ENCODE results near the gene SUPT20HL2. TPM values are rescaled to one million over a fixed set of nuclear protein-coding genes. Genes with fewer than 3 reads are reported as not detected.
"Not testable (repeated sequence)": the region's sequence is repeated elsewhere in the genome, so short reads cannot be mapped to it uniquely, and the experiment has no call there.

The SUPT20HL2 gene
- not detected in 2 replicates for polyA plus RNA-seq (2013)

GRCh38 chrX:24314019-24314635, at the start of gene SUPT20HL2:
SUPT20HL2 (minus strand) TSS chrX:24314069; CDS start chrX:24313315, 754 bp downstream.
- no peak within 1 kb of the TSS for H2AFZ ChIP-seq (ENCODE audit: insufficient read depth, low read length, poor library complexity)
- H3K9me3 ChIP-seq (ENCODE audit: insufficient read depth, low read depth, low read length): no peaks in the 10 kb centered on the region
- no peak within 1 kb of the TSS for H2BK120ac ChIP-seq (ENCODE audit: insufficient read depth, low read length, poor library complexity)
- H2AK5ac ChIP-seq (ENCODE audit: low read length): no peak within 1 kb of the TSS
- no peaks in the 10 kb centered on the region for H3K36me3 ChIP-seq (ENCODE audit: control insufficient read depth in 1 of 2, insufficient read depth in 2 of 2, low read length in 2 of 2)
- no peak within 1 kb of the TSS for H3K4ac ChIP-seq (ENCODE audit: low read depth, low read length)
- H3K23ac ChIP-seq (ENCODE audit: low read length): no peak within 1 kb of the TSS
- H3K79me1 ChIP-seq (ENCODE audit: low read length): no peaks in the 10 kb centered on the region
- H3K27ac ChIP-seq (ENCODE audit: low read depth, low read length): no peak within 1 kb of the TSS
- no peak within 1 kb of the TSS for H3K18ac ChIP-seq (ENCODE audit: low read length)
- H4K91ac ChIP-seq (ENCODE audit: low read depth, low read length): no peak within 1 kb of the TSS
- no peak within 1 kb of the TSS for H2BK5ac ChIP-seq (ENCODE audit: low read depth, low read length, poor library complexity)
- no peak within 1 kb of the TSS for H3K4me3 ChIP-seq (ENCODE audit: low read depth, low read length)
- H3K79me2 ChIP-seq (ENCODE audit: control insufficient read depth, insufficient read depth, low read length, poor library complexity): no peaks in the 10 kb centered on the region
- DNase-seq: peak; percentile 74 to 86
- H2BK12ac ChIP-seq (ENCODE audit: low read length): no peak within 1 kb of the TSS
- no peak within 1 kb of the TSS for H3K14ac ChIP-seq (ENCODE audit: low read length)
- H3K27me3 ChIP-seq (ENCODE audit: insufficient read depth, low read length): no peaks in the 10 kb centered on the region
- no peak within 1 kb of the TSS for H3K9ac ChIP-seq (ENCODE audit: low read length)
- no peak within 1 kb of the TSS for H4K8ac ChIP-seq (ENCODE audit: low read depth, low read length)
- H4K12ac ChIP-seq (ENCODE audit: low read depth, low read length): no peak within 1 kb of the TSS
- no peak within 1 kb of the TSS for H3K4me2 ChIP-seq (ENCODE audit: low read length)
- no peaks in the 10 kb centered on the region for H3K4me1 ChIP-seq (ENCODE audit: control insufficient read depth in 1 of 2, insufficient read depth in 2 of 2, low read length in 2 of 2)
- WGBS (ENCODE audit: extremely low coverage, insufficient coverage, insufficient read length): no CpG with 5 or more reads among the region's 39 CpGs

DNA sequence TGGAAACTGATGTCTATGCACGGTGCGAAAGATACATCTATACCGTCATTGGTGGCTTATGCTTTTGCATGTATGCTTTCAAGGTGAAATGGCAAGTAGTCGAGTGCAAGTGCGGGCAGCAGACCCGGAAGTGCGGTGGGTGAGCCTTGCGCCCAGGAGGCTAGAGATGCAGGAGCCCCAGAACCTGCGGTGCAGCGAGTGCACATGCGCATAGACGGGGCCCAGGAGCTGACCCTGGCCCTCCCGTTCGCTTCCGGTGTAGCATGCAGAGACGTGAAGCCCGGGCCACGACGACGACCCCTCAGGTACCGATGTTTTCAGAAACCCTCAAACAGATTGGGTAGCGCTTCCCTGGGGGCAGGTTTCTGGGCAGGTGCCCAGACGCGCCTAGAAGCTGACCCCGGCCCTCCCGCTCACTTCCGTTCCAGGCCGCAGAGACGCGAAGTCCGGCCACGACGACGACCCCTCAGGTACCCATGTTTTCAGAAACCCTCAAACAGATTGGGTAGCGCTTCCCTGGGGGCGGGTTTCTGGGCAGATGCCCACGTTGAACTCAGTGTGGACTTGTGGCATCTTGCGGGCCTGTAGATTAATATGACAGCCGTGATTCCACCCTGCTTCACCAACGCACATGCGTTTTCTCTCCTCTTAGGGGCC, 48.3 kb upstream of the SUPT20HL2 start:
- not testable (repeated sequence) for H2AFZ ChIP-seq (ENCODE audit: insufficient read depth, low read length, poor library complexity); H3K4me1 ChIP-seq (ENCODE audit: control insufficient read depth in 1 of 2, insufficient read depth in 2 of 2, low read length in 2 of 2); H3K9ac ChIP-seq (ENCODE audit: low read length); H4K8ac ChIP-seq (ENCODE audit: low read depth, low read length); H3K18ac ChIP-seq (ENCODE audit: low read length); H3K27me3 ChIP-seq (ENCODE audit: insufficient read depth, low read length); H3K36me3 ChIP-seq (ENCODE audit: control insufficient read depth in 1 of 2, insufficient read depth in 2 of 2, low read length in 2 of 2); H3K23ac ChIP-seq (ENCODE audit: low read length); H3K4me2 ChIP-seq (ENCODE audit: low read length); H3K14ac ChIP-seq (ENCODE audit: low read length); H3K27ac ChIP-seq (ENCODE audit: low read depth, low read length); H2BK5ac ChIP-seq (ENCODE audit: low read depth, low read length, poor library complexity); H2AK5ac ChIP-seq (ENCODE audit: low read length); H3K79me1 ChIP-seq (ENCODE audit: low read length); H4K12ac ChIP-seq (ENCODE audit: low read depth, low read length); H2BK12ac ChIP-seq (ENCODE audit: low read length); H3K4ac ChIP-seq (ENCODE audit: low read depth, low read length); H3K9me3 ChIP-seq (ENCODE audit: insufficient read depth, low read depth, low read length); H4K91ac ChIP-seq (ENCODE audit: low read depth, low read length); H2BK120ac ChIP-seq (ENCODE audit: insufficient read depth, low read length, poor library complexity); H3K4me3 ChIP-seq (ENCODE audit: low read depth, low read length); H3K79me2 ChIP-seq (ENCODE audit: control insufficient read depth, insufficient read depth, low read length, poor library complexity)
- WGBS (ENCODE audit: extremely low coverage, insufficient coverage, insufficient read length): no CpG with 5 or more reads among the region's 41 CpGs
- peak in 1 of 2 donors; percentile 20 for DNase-seq

DNA sequence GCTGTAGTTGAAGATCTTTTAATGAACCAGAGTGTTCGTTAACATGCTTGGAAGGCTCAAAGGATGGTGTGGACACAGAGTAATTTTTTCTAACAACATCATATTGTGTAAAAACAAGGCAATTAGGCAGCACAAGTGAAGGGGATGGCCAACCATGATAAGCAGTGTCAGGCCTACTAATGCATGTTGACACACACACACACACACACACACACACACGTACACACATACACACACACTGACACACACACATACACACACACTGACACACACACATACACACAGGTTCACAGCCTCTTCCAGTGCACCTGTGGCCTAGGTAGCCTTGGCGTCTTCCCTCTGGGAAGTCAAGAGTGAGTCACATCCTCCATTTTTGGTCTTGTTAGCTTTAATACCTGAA, 46.4 kb upstream of the SUPT20HL2 start, which contains the start of gene SUPT20HL1:
Gene SUPT20HL1 (plus strand): TSS at position 368 of the 400 bp plus-strand sequence. CDS start 2,122 bp downstream, outside the sequence.
- H3K79me1 ChIP-seq (ENCODE audit: low read length): no peaks in the 10 kb centered on the region
- H3K23ac ChIP-seq (ENCODE audit: low read length): no peak within 1 kb of the TSS
- no peak within 1 kb of the TSS for H3K14ac ChIP-seq (ENCODE audit: low read length)
- no peak within 1 kb of the TSS for H3K4ac ChIP-seq (ENCODE audit: low read depth, low read length)
- H3K9ac ChIP-seq (ENCODE audit: low read length): no peak within 1 kb of the TSS
- H3K4me1 ChIP-seq (ENCODE audit: control insufficient read depth in 1 of 2, insufficient read depth in 2 of 2, low read length in 2 of 2): no peaks in the 10 kb centered on the region
- H3K9me3 ChIP-seq (ENCODE audit: insufficient read depth, low read depth, low read length): no peaks in the 10 kb centered on the region
- no peak within 1 kb of the TSS for H3K27ac ChIP-seq (ENCODE audit: low read depth, low read length)
- no peaks in the 10 kb centered on the region for H3K27me3 ChIP-seq (ENCODE audit: insufficient read depth, low read length)
- WGBS (ENCODE audit: extremely low coverage, insufficient coverage, insufficient read length): no CpG with 5 or more reads among the region's 3 CpGs
- no peak within 1 kb of the TSS for H3K18ac ChIP-seq (ENCODE audit: low read length)
- H3K4me2 ChIP-seq (ENCODE audit: low read length): no peak within 1 kb of the TSS
- H3K4me3 ChIP-seq (ENCODE audit: low read depth, low read length): peak within 1 kb of the TSS; percentile 48
- H3K36me3 ChIP-seq (ENCODE audit: control insufficient read depth in 1 of 2, insufficient read depth in 2 of 2, low read length in 2 of 2): no peaks in the 10 kb centered on the region
- no peak within 1 kb of the TSS for H2BK5ac ChIP-seq (ENCODE audit: low read depth, low read length, poor library complexity)
- no peak within 1 kb of the TSS for H4K12ac ChIP-seq (ENCODE audit: low read depth, low read length)
- no peak within 1 kb of the TSS for H4K8ac ChIP-seq (ENCODE audit: low read depth, low read length)
- no peak within 1 kb of the TSS for H2AFZ ChIP-seq (ENCODE audit: insufficient read depth, low read length, poor library complexity)
- no peak within 1 kb of the TSS for H4K91ac ChIP-seq (ENCODE audit: low read depth, low read length)
- H2BK12ac ChIP-seq (ENCODE audit: low read length): no peak within 1 kb of the TSS
- no peak within 1 kb of the TSS for H2AK5ac ChIP-seq (ENCODE audit: low read length)
- no peak within 1 kb of the TSS for H2BK120ac ChIP-seq (ENCODE audit: insufficient read depth, low read length, poor library complexity)
- DNase-seq: no peak
- H3K79me2 ChIP-seq (ENCODE audit: control insufficient read depth, insufficient read depth, low read length, poor library complexity): no peaks in the 10 kb centered on the region

DNA sequence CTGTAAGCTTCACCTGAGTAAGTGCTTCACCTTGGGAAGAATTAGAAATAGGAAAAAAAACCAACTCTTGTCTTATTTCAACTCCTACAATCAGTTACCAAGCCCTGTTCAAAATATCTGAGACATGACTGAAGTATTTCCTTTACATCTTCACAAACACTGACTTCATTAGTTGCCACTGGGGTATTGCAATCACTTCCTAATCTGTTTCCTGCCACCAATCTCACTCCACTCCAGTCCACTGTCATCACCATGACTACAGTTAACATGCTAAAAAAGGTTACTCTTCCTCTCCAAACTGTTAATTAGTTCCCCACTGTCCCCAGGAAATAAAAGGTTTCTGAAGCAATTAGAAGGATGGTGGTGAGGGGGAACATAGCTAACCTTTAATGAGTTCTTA, 43.2 kb upstream of the SUPT20HL2 start:
- Histone ChIP-seq H2BK12ac (ENCODE audit: low read length) (no peak overlapping the region), H3K18ac (ENCODE audit: low read length) (no peak overlapping the region)

More for the DNA sequence above, 43.2 kb upstream of the SUPT20HL2 start:
- Histone ChIP-seq H3K4ac (ENCODE audit: low read depth, low read length) (no peak overlapping the region), H2AFZ (ENCODE audit: insufficient read depth, low read length, poor library complexity) (no peak overlapping the region), H2BK5ac (ENCODE audit: low read depth, low read length, poor library complexity) (no peak overlapping the region), H3K9me3 (ENCODE audit: insufficient read depth, low read depth, low read length) (no peaks in the 10 kb centered on the region), H2BK120ac (ENCODE audit: insufficient read depth, low read length, poor library complexity) (no peak overlapping the region), H3K79me2 (ENCODE audit: control insufficient read depth, insufficient read depth, low read length, poor library complexity) (no peaks in the 10 kb centered on the region), H3K79me1 (ENCODE audit: low read length) (no peaks in the 10 kb centered on the region), H3K4me3 (ENCODE audit: low read depth, low read length) (no peak overlapping the region), H3K14ac (ENCODE audit: low read length) (no peak overlapping the region), H4K12ac (ENCODE audit: low read depth, low read length) (no peak overlapping the region), H4K8ac (ENCODE audit: low read depth, low read length) (no peak overlapping the region), H3K27me3 (ENCODE audit: insufficient read depth, low read length) (no peaks in the 10 kb centered on the region), H3K23ac (ENCODE audit: low read length) (no peak overlapping the region), H3K27ac (ENCODE audit: low read depth, low read length) (no peak overlapping the region), H3K36me3 (ENCODE audit: control insufficient read depth in 1 of 2, insufficient read depth in 2 of 2, low read length in 2 of 2) (no peaks in the 10 kb centered on the region), H3K9ac (ENCODE audit: low read length) (no peak overlapping the region), H2AK5ac (ENCODE audit: low read length) (no peak overlapping the region), H4K91ac (ENCODE audit: low read depth, low read length) (no peak overlapping the region), H3K4me1 (ENCODE audit: control insufficient read depth in 1 of 2, insufficient read depth in 2 of 2, low read length in 2 of 2) (no peaks in the 10 kb centered on the region), H3K4me2 (ENCODE audit: low read length) (no peak overlapping the region)
- no peak for DNase-seq

Measured in trophoblast cell (in vitro differentiated cells and primary cell).